HepG2 (cell line): ENCODE data around the gene ZNF101. TPM values are rescaled to one million over a fixed set of nuclear protein-coding genes. Genes with fewer than 3 reads are reported as not detected.

Experiments
- ASH2L ChIP-seq: fragments of 300-600, 200-600 bp; sonication (generic); IDR thresholded peaks from 2 replicates; pipeline ENCODE4 v1.7.0; 2017; ENCODE audit warnings: low read depth, mild to moderate bottlenecking, moderate library complexity, mixed read lengths, low read length; ENCODE audit not compliant: insufficient read length
- BRD4 ChIP-seq: sonication (generic); formaldehyde crosslinking; IDR thresholded peaks from 2 replicates; pipeline ENCODE4 v1.4.0; 2020; ENCODE audit warnings: missing genetic modification reagents
- DNMT1 ChIP-seq: sonication (generic); formaldehyde crosslinking; IDR thresholded peaks from 2 replicates; pipeline ENCODE4 v1.5.1; 2020; ENCODE audit warnings: mild to moderate bottlenecking, missing genetic modification reagents
- HMGA1 ChIP-seq: sonication (generic); formaldehyde crosslinking; conservative IDR thresholded peaks from 2 replicates; pipeline ENCODE4 v1.4.0; 2020; ENCODE audit warnings: missing genetic modification reagents
- HNRNPL ChIP-seq: fragments of 200-400 bp; formaldehyde crosslinking; IDR thresholded peaks from 2 replicates; pipeline ENCODE4 v1.6.1; 2017; ENCODE audit warnings: mild to moderate bottlenecking, low read depth, low read length
- KLF6 ChIP-seq: IDR thresholded peaks from 2 replicates; pipeline ENCODE4 v1.8.0; 2016; ENCODE audit warnings: missing biosample characterization, missing genetic modification reagents
- PHF5A ChIP-seq: IDR thresholded peaks from one replicate; pipeline ENCODE4 v1.6.1; 2018; ENCODE audit warnings: low read depth, missing genetic modification reagents; ENCODE audit not compliant: unreplicated experiment
- ZBTB21 ChIP-seq: sonication (generic); formaldehyde crosslinking; IDR thresholded peaks from 2 replicates; pipeline ENCODE4 v1.4.0; 2020; ENCODE audit warnings: missing genetic modification reagents
- ZFP36L2 ChIP-seq: sonication (generic); formaldehyde crosslinking; IDR thresholded peaks from 2 replicates; pipeline ENCODE4 v1.4.0; 2020; ENCODE audit warnings: missing genetic modification reagents
- ZNF543 ChIP-seq: sonication (generic); formaldehyde crosslinking; IDR thresholded peaks from 2 replicates; pipeline ENCODE4 v1.4.0; 2020; ENCODE audit warnings: mild to moderate bottlenecking, missing genetic modification reagents
- ZNF546 ChIP-seq: sonication (generic); formaldehyde crosslinking; conservative IDR thresholded peaks from 2 replicates; pipeline ENCODE4 v1.8.1; 2023; ENCODE audit warnings: mild to moderate bottlenecking, missing genetic modification reagents
- ZNF557 ChIP-seq: sonication (generic); formaldehyde crosslinking; IDR thresholded peaks from 2 replicates; pipeline ENCODE4 v1.4.0; 2020; ENCODE audit warnings: missing genetic modification reagents
- ZNF572 ChIP-seq: sonication (generic); formaldehyde crosslinking; IDR thresholded peaks from 2 replicates; pipeline ENCODE4 v1.5.1; 2020; ENCODE audit warnings: mild to moderate bottlenecking, missing genetic modification reagents
- ZNF724P ChIP-seq: sonication (generic); formaldehyde crosslinking; IDR thresholded peaks from 2 replicates; pipeline ENCODE4 v1.8.0; 2022; ENCODE audit warnings: missing genetic modification reagents, borderline replicate concordance
- ZNF781 ChIP-seq: sonication (generic); formaldehyde crosslinking; IDR thresholded peaks from 2 replicates; pipeline ENCODE4 v1.5.1; 2020; ENCODE audit warnings: borderline replicate concordance, mild to moderate bottlenecking, missing genetic modification reagents; ENCODE audit errors: not compliant biosample characterization
- polyA plus RNA-seq, 8 experiments: library from polyadenylated mRNA; depleted of rRNA in 3 of 8; stranded (reverse) in 7 of 8; unstranded in 1 of 8; fragments of >200 nt; fragmentation: Illumina TruSeq in 4 of 8; extraction: Trizol in 4 of 8; gene quantifications; 2 replicates each; pipeline versions ENCODE4 v1.2.1 to v1.2.3, GENCODE V29; 2011 to 2016; ENCODE audit warnings: low read depth in 4 of 8, missing spikeins in 1 of 8, mixed read lengths in 1 of 8; ENCODE audit not compliant: insufficient read depth in 1 of 8
- total RNA-seq, 5 experiments: library from RNA; depleted of rRNA; stranded (reverse); fragments of >200 nt; fragmentation: Illumina TruSeq; extraction: Trizol; gene quantifications; 2 replicates each; pipeline ENCODE4 v1.2.3, GENCODE V29; 2016; ENCODE audit warnings: low read depth in 1 of 5
- TF ChIP-seq, protein P1 (sequence below): sonication (generic); formaldehyde crosslinking; IDR thresholded peaks from 2 replicates; pipeline ENCODE4 v1.8.1; 2022; ENCODE audit warnings: low read depth, mild to moderate bottlenecking, missing genetic modification reagents
- TF ChIP-seq, protein P2 (sequence below): sonication (generic); formaldehyde crosslinking; IDR thresholded peaks from 2 replicates; pipeline ENCODE4 v1.5.1; 2020; ENCODE audit warnings: missing genetic modification reagents, mild to moderate bottlenecking, borderline replicate concordance
- TF ChIP-seq, protein P3 (sequence below): sonication (generic); formaldehyde crosslinking; IDR thresholded peaks from 2 replicates; pipeline ENCODE4 v1.5.0; 2020; ENCODE audit warnings: missing genetic modification reagents, mild to moderate bottlenecking, borderline replicate concordance
- TF ChIP-seq, protein P4 (sequence below): IDR thresholded peaks from 2 replicates; pipeline ENCODE4 v1.6.1; 2016; ENCODE audit warnings: mild to moderate bottlenecking, missing biosample characterization, missing genetic modification reagents
- TF ChIP-seq, protein P5 (sequence below): sonication (generic); formaldehyde crosslinking; IDR thresholded peaks from 2 replicates; pipeline ENCODE4 v1.4.0; 2020; ENCODE audit warnings: missing genetic modification reagents, borderline replicate concordance

The ZNF101 gene
- total and polyA plus RNA-seq, 2 of the 13 experiments (the other 11 are each of a cell fraction or from before 2014, with no cell fraction given), result 12.9 to 28.9 TPM

DNA sequence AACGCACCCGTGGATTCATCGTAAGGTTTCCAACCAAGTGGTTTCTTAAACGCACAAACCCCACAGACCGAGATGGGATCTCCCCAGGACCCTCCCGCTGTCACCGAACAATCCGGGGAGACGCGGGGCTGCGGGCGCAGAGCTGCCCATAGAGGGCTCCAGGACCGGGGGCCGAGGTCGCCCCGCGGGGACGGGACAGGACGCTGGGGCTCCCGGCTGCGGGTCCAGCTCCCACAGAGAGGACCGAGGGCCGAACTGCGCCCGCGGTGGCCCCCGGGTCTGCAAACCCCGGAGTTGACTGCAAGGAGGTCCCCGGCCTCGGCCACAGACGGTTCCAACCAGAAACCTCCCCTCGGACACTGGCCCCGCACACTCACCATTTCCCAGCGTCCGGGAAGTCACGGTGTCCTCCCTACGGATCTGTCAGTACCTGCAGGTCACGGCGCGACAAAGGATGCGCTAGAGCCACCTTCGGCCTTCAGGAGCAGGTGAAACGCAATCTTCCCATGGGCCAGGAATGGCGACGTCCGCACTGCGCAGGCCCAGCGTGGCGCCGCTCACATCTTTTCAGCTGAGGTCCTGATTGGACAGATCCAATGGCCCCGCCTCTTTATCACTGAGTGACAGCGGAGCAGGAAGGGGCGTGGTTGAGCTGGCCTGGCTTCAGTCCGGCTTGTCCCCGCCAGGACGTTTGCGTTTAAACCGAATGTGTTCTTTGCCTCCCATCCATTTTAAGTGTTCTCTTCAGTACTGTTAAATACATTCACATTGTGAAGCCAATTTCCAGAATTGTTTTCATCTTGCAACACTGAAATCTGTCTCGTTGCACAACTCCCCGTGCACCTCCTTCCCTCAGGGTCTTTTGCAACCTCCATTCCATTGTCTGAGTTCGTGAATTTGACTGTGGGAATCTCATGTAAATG is 64.2 kb downstream of the ZNF101 start, which contains the start of gene ZNF14 (continued):
- no peak for TF ChIP-seq ZNF781
- TF ChIP-seq, protein P1, sequence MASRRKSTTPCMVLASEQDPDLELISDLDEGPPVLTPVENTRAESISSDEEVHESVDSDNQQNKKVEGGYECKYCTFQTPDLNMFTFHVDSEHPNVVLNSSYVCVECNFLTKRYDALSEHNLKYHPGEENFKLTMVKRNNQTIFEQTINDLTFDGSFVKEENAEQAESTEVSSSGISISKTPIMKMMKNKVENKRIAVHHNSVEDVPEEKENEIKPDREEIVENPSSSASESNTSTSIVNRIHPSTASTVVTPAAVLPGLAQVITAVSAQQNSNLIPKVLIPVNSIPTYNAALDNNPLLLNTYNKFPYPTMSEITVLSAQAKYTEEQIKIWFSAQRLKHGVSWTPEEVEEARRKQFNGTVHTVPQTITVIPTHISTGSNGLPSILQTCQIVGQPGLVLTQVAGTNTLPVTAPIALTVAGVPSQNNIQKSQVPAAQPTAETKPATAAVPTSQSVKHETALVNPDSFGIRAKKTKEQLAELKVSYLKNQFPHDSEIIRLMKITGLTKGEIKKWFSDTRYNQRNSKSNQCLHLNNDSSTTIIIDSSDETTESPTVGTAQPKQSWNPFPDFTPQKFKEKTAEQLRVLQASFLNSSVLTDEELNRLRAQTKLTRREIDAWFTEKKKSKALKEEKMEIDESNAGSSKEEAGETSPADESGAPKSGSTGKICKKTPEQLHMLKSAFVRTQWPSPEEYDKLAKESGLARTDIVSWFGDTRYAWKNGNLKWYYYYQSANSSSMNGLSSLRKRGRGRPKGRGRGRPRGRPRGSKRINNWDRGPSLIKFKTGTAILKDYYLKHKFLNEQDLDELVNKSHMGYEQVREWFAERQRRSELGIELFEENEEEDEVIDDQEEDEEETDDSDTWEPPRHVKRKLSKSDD, result peak; percentile 23; the same call in 1 of the 2 replicates
- no peak for TF ChIP-seq ZNF546
- TF ChIP-seq ZFP36L2 (CRISPR knock-in tag), result no peak
- no peak for TF ChIP-seq ZNF543
- TF ChIP-seq, protein P2, sequence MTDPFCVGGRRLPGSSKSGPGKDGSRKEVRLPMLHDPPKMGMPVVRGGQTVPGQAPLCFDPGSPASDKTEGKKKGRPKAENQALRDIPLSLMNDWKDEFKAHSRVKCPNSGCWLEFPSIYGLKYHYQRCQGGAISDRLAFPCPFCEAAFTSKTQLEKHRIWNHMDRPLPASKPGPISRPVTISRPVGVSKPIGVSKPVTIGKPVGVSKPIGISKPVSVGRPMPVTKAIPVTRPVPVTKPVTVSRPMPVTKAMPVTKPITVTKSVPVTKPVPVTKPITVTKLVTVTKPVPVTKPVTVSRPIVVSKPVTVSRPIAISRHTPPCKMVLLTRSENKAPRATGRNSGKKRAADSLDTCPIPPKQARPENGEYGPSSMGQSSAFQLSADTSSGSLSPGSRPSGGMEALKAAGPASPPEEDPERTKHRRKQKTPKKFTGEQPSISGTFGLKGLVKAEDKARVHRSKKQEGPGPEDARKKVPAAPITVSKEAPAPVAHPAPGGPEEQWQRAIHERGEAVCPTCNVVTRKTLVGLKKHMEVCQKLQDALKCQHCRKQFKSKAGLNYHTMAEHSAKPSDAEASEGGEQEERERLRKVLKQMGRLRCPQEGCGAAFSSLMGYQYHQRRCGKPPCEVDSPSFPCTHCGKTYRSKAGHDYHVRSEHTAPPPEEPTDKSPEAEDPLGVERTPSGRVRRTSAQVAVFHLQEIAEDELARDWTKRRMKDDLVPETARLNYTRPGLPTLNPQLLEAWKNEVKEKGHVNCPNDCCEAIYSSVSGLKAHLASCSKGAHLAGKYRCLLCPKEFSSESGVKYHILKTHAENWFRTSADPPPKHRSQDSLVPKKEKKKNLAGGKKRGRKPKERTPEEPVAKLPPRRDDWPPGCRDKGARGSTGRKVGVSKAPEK (CRISPR knock-in tag), result no peak
- no peak for TF ChIP-seq HNRNPL
- TF ChIP-seq KLF6 (CRISPR knock-in tag), result no peak
- TF ChIP-seq ZNF572 (CRISPR knock-in tag), result no peak; the same call in 1 of the 2 replicates
- no peak; the same call in 1 of the 2 replicates for TF ChIP-seq ZNF557 (CRISPR knock-in tag)
- TF ChIP-seq BRD4 (CRISPR knock-in tag), result no peak
- TF ChIP-seq ZBTB21, result no peak
- TF ChIP-seq, protein P3, sequence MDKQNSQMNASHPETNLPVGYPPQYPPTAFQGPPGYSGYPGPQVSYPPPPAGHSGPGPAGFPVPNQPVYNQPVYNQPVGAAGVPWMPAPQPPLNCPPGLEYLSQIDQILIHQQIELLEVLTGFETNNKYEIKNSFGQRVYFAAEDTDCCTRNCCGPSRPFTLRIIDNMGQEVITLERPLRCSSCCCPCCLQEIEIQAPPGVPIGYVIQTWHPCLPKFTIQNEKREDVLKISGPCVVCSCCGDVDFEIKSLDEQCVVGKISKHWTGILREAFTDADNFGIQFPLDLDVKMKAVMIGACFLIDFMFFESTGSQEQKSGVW (CRISPR knock-in tag), result no peak
- TF ChIP-seq, protein P4, sequence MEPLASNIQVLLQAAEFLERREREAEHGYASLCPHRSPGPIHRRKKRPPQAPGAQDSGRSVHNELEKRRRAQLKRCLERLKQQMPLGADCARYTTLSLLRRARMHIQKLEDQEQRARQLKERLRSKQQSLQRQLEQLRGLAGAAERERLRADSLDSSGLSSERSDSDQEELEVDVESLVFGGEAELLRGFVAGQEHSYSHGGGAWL, result peak; percentile 35; the same call in 1 of the 2 replicates
- TF ChIP-seq HMGA1 (CRISPR knock-in tag), result no peak
- no peak for TF ChIP-seq PHF5A (CRISPR knock-in tag)
- TF ChIP-seq, protein P5, sequence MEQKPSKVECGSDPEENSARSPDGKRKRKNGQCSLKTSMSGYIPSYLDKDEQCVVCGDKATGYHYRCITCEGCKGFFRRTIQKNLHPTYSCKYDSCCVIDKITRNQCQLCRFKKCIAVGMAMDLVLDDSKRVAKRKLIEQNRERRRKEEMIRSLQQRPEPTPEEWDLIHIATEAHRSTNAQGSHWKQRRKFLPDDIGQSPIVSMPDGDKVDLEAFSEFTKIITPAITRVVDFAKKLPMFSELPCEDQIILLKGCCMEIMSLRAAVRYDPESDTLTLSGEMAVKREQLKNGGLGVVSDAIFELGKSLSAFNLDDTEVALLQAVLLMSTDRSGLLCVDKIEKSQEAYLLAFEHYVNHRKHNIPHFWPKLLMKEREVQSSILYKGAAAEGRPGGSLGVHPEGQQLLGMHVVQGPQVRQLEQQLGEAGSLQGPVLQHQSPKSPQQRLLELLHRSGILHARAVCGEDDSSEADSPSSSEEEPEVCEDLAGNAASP (CRISPR knock-in tag), result no peak
- 0 out of 2 replicates have a peak, but pooled peaks have one; percentile 80 for TF ChIP-seq ZNF724P (CRISPR knock-in tag)
- TF ChIP-seq DNMT1 (CRISPR knock-in tag), result 0 out of 2 replicates have a peak, but pooled peaks have one; percentile 15
- TF ChIP-seq ASH2L, result peak; percentile 61
